CD4-positive, alpha-beta T cell (primary cell): ENCODE results near the gene SLC46A2. TPM values are rescaled to one million over a fixed set of nuclear protein-coding genes. Genes with fewer than 3 reads are reported as not detected.
A peak's percentile ranks its signal among the peaks of the same experiment; 100 is the strongest.

Experiments used
- ATAC-seq: fragments of 200-7000 bp; cut with Tn5 transposase; one replicate; pipeline ENCODE4 v1.10.0; 2022; ENCODE audit warnings: mild to moderate bottlenecking; ENCODE audit not compliant: poor library complexity
- CTCF ChIA-PET: fragments of 350-600 bp; sonication (Branson Sonifier 250); formaldehyde crosslinking; loops from one replicate; lab custom pipeline; 2021; ENCODE audit warnings: antibody characterized with exemption, inconsistent platforms; lab: Charles Lee
- POLR2A ChIA-PET: fragments of 350-600 bp; sonication (Branson Sonifier 250); formaldehyde crosslinking; loops from one replicate; lab custom pipeline; 2021; ENCODE audit warnings: antibody characterized with exemption, inconsistent platforms; lab: Charles Lee
- DNase-seq, 14 experiments: peaks; one replicate each; pipeline ENCODE4 v3.0.0-alpha.2; 2013 to 2020; ENCODE audit warnings: mixed read lengths in 2 of 14
- H3K27ac ChIP-seq, 2 donors: one replicate each; pipeline versions ENCODE4 v1.5.1 to v1.7.0; 2013; ENCODE audit warnings: low read length in 2 of 2, low read depth in 1 of 2, mild to moderate bottlenecking in 1 of 2
- H3K27me3 ChIP-seq, 2 experiments: 1 replicate in 1 of 2; 2 replicates in 1 of 2; pipeline versions ENCODE4 v1.6.1 to v1.7.0; 2013; ENCODE audit warnings: low read length in 2 of 2, control low read depth in 1 of 2, mild to moderate bottlenecking in 1 of 2, moderate library complexity in 1 of 2; ENCODE audit not compliant: insufficient read depth in 2 of 2, control insufficient read depth in 1 of 2
- H3K36me3 ChIP-seq: one replicate; pipeline ENCODE4 v1.6.1; 2013; ENCODE audit warnings: low read length, control low read depth; ENCODE audit not compliant: insufficient read depth
- H3K4me1 ChIP-seq: one replicate; pipeline ENCODE4 v1.6.1; 2013; ENCODE audit warnings: low read length, control low read depth; ENCODE audit not compliant: insufficient read depth
- H3K4me3 ChIP-seq: one replicate; pipeline ENCODE4 v1.5.1; 2013; ENCODE audit warnings: mild to moderate bottlenecking, low read length, moderate library complexity
- H3K9me3 ChIP-seq, 2 experiments: 1 replicate in 1 of 2; 2 replicates in 1 of 2; pipeline versions ENCODE4 v1.6.1 to v1.7.0; 2013; ENCODE audit warnings: low read length in 2 of 2, mild to moderate bottlenecking in 2 of 2, control low read depth in 1 of 2, moderate library complexity in 1 of 2; ENCODE audit not compliant: control insufficient read depth in 1 of 2, insufficient read depth in 1 of 2
- H3K27ac Mint-ChIP-seq: one replicate; pipeline ENCODE4 v1.8.0; 2020; ENCODE audit warnings: mixed read lengths
- H3K27me3 Mint-ChIP-seq: one replicate; pipeline ENCODE4 v1.8.0; 2021; ENCODE audit warnings: mixed read lengths
- H3K36me3 Mint-ChIP-seq: one replicate; pipeline ENCODE4 v1.8.0; 2021; ENCODE audit warnings: low read depth, mixed read lengths
- H3K4me1 Mint-ChIP-seq: one replicate; pipeline ENCODE4 v1.8.0; 2021; ENCODE audit warnings: low read depth, mixed read lengths
- H3K4me3 Mint-ChIP-seq: one replicate; pipeline ENCODE4 v1.8.0; 2020; ENCODE audit warnings: mild to moderate bottlenecking, mixed read lengths
- H3K9me3 Mint-ChIP-seq: one replicate; pipeline ENCODE4 v1.8.0; 2020; ENCODE audit warnings: mixed read lengths
- intact Hi-C, 2 experiments: fragments of 100-400 bp; cut with DNase I in 1 of 2; cut with micrococcal nuclease in 1 of 2; formaldehyde crosslinking; loops; one replicate each; pipeline versions ENCODE4 v1.15.1 to v1.9.0; 2023 to 2025; cut with DNase I, micrococcal nuclease
- total RNA-seq, 174 experiments: library from RNA in 2 of 174; stranded (reverse) in 2 of 174; gene quantifications; one replicate each; pipeline ENCODE4 v1.2.3 and lab custom pipeline; 2021 to 2026
- TF ChIP-seq, protein P1 (sequence below): fragments of 200-600 bp; IDR thresholded peaks from one replicate; pipeline ENCODE4 v1.8.0; 2022; ENCODE audit warnings: antibody characterized with exemption, mild to moderate bottlenecking

SLC46A2 gene
- total RNA-seq, 2 experiments from 2014 or later = not detected

DNA sequence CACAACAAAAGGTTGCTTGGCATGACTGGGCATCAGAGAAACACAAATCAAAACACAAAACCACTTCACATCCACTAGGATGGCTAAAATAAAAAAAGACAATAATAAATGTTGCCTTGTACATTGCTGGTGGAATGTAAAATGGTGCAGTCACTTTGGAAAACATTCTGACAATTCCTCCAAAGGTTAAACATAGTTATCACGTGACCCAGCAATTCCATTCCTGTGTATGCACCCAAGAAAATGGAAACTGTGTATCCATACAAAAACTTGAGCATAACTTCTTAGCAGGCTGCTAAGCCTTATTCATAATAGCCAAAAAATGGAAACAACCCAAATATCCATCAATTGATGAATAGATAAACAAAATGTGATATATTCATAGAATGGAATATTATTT is 10.2 kb upstream of the SLC46A2 start:
- intact Hi-C loops = no loop called here
- H3K4me1 ChIP-seq = no peaks in the 10 kb centered on the region

DNA sequence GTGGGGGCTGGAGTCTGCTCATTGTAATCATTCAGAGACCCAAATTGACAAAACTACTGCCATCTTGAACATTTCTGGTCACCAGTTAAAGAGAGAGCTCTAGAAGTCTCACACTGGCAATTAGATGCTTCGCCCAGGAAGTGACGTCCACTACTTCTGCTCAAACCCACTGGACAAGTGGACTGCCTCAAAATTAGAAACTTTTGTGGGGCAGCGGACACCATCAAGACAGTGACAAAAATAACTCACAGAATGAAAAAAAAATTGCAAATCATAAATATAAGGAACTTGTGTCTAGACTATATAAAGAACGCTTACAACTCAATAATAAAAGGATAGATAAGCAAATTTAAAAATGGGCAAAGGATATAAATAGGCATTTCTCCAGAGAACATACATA is 9.8 kb upstream of the SLC46A2 start:
- TF ChIP-seq, protein P1, sequence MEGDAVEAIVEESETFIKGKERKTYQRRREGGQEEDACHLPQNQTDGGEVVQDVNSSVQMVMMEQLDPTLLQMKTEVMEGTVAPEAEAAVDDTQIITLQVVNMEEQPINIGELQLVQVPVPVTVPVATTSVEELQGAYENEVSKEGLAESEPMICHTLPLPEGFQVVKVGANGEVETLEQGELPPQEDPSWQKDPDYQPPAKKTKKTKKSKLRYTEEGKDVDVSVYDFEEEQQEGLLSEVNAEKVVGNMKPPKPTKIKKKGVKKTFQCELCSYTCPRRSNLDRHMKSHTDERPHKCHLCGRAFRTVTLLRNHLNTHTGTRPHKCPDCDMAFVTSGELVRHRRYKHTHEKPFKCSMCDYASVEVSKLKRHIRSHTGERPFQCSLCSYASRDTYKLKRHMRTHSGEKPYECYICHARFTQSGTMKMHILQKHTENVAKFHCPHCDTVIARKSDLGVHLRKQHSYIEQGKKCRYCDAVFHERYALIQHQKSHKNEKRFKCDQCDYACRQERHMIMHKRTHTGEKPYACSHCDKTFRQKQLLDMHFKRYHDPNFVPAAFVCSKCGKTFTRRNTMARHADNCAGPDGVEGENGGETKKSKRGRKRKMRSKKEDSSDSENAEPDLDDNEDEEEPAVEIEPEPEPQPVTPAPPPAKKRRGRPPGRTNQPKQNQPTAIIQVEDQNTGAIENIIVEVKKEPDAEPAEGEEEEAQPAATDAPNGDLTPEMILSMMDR = no peak
- CTCF ChIA-PET = no interaction called here
- no peaks in the 10 kb centered on the region for H3K9me3 ChIP-seq
- H3K4me3 Mint-ChIP-seq = no peak overlapping the region
- no peaks in the 10 kb centered on the region for H3K36me3 Mint-ChIP-seq
- H3K27ac ChIP-seq = no peak overlapping the region
- no peaks in the 10 kb centered on the region for H3K36me3 ChIP-seq
- POLR2A ChIA-PET = no interaction called here
- intact Hi-C loops = no loop called here
- H3K4me1 Mint-ChIP-seq = no peaks in the 10 kb centered on the region
- ATAC-seq (no peak), DNase-seq (no peak)
- H3K27me3 Mint-ChIP-seq = peaks cover 44% of the 10 kb centered on the region
- H3K4me1 ChIP-seq = no peaks in the 10 kb centered on the region
- H3K4me3 ChIP-seq = no peak overlapping the region
- H3K27me3 ChIP-seq = peaks cover 0 to 9% of the 10 kb centered on the region in 2 experiments
- H3K9me3 Mint-ChIP-seq = no peaks in the 10 kb centered on the region
- H3K27ac Mint-ChIP-seq = no peak overlapping the region

More for the DNA sequence above, 10.2 kb upstream of the SLC46A2 start:
- Mint-ChIP-seq H3K4me3 (no peak overlapping the region), H3K27ac (no peak overlapping the region), H3K9me3 (no peaks in the 10 kb centered on the region), H3K4me1 (no peaks in the 10 kb centered on the region), H3K36me3 (no peaks in the 10 kb centered on the region), H3K27me3 (peaks cover 40% of the 10 kb centered on the region)
- CTCF ChIA-PET = no interaction called here
- ATAC-seq (no peak), DNase-seq (no peak)
- Histone ChIP-seq H3K27ac (no peak overlapping the region), H3K4me3 (no peak overlapping the region), H3K9me3 (no peaks in the 10 kb centered on the region), H3K27me3 (peaks cover 0 to 9% of the 10 kb centered on the region in 2 experiments), H3K36me3 (no peaks in the 10 kb centered on the region)
- TF ChIP-seq, protein P1 = no peak
- POLR2A ChIA-PET = no interaction called here

DNA sequence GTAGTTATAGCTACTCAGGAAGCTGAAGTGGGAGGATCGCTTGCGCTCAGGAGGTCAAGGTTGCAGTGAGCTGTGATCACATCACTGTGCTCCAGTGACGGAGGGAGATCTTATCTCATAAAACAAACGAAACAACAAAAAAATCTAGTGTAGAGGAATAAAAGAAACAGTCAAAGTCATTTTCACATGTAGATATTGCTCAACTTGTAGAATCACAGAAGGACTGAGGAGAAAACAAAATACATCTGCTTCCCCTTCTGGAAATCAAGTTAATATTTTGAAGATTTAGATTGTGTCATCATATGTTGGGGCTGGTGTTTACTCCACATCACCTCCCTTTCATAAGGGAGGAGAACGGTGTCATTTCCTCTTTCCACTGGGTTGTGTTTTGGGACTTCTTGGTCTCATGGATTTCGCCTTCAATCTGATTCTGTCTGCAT is 8.2 kb upstream of the SLC46A2 start:
- no peaks in the 10 kb centered on the region for H3K36me3 Mint-ChIP-seq
- ATAC-seq (no peak), DNase-seq (peak in 3 of 14 experiments; percentile 8 to 15 (median 14))
- no peak overlapping the region for H3K27ac Mint-ChIP-seq
- H3K27ac ChIP-seq = no peak overlapping the region
- no peaks in the 10 kb centered on the region for H3K4me1 Mint-ChIP-seq
- H3K9me3 ChIP-seq = no peaks in the 10 kb centered on the region
- CTCF ChIA-PET = no interaction called here
- H3K4me3 ChIP-seq = no peak overlapping the region
- no peak overlapping the region for H3K4me3 Mint-ChIP-seq
- no peaks in the 10 kb centered on the region for H3K36me3 ChIP-seq
- H3K9me3 Mint-ChIP-seq = no peaks in the 10 kb centered on the region
- H3K27me3 ChIP-seq = peaks cover 0 to 16% of the 10 kb centered on the region in 2 experiments
- H3K27me3 Mint-ChIP-seq = peaks cover 56% of the 10 kb centered on the region
- POLR2A ChIA-PET = no interaction called here
- TF ChIP-seq, protein P1 = no peak
- no peaks in the 10 kb centered on the region for H3K4me1 ChIP-seq
- intact Hi-C loops = no loop called here
